MCF 10A (cell line): Measurements from ENCODE around the gene NAP1L4. TPM values are rescaled to one million over a fixed set of nuclear protein-coding genes. Genes with fewer than 3 reads are reported as not detected.
A peak's percentile ranks its signal among the peaks of the same experiment; 100 is the strongest.

Source experiments
- BruUV-seq: library from RNA; stranded (reverse); fragments of 400-500 nt; replicated peaks from 2 replicates; lab custom pipeline; 2021; lab: Mats Ljungman, UMichigan
- CTCF ChIA-PET: fragments of 300-600 bp; sonication (Branson Sonifier 250); formaldehyde crosslinking; extraction: SDS; loops from one replicate; lab custom pipeline; 2021; ENCODE audit warnings: antibody characterized with exemption, inconsistent platforms; lab: Yijun Ruan, JAX
- POLR2A ChIA-PET: fragments of 300-600, 350-650 bp; sonication (Branson Sonifier 250); formaldehyde crosslinking; extraction: SDS; loops from one replicate; lab custom pipeline; 2020; ENCODE audit warnings: antibody characterized with exemption, inconsistent platforms; lab: Yijun Ruan, JAX
- DNase-seq: peaks from one replicate; pipeline ENCODE4 v3.0.0-alpha.2; 2018; ENCODE audit not compliant: unreplicated experiment
- H3K27ac Mint-ChIP-seq: one replicate; pipeline ENCODE4 v1.8.0; 2022; ENCODE audit warnings: mild to moderate bottlenecking, low read depth, mixed read lengths; ENCODE audit not compliant: unreplicated experiment
- H3K27me3 Mint-ChIP-seq: one replicate; pipeline ENCODE4 v1.8.0; 2022; ENCODE audit warnings: mixed read lengths; ENCODE audit not compliant: insufficient read depth, unreplicated experiment
- H3K36me3 Mint-ChIP-seq: one replicate; pipeline ENCODE4 v1.8.0; 2022; ENCODE audit warnings: mild to moderate bottlenecking, moderate library complexity, mixed read lengths; ENCODE audit not compliant: insufficient read depth, unreplicated experiment
- H3K4me1 Mint-ChIP-seq: one replicate; pipeline ENCODE4 v1.8.0; 2022; ENCODE audit warnings: mixed read lengths; ENCODE audit not compliant: insufficient read depth, unreplicated experiment
- H3K4me3 Mint-ChIP-seq: one replicate; pipeline ENCODE4 v1.8.0; 2022; ENCODE audit warnings: mild to moderate bottlenecking, moderate library complexity, mixed read lengths; ENCODE audit not compliant: unreplicated experiment
- H3K9me3 Mint-ChIP-seq: one replicate; pipeline ENCODE4 v1.8.0; 2022; ENCODE audit warnings: mixed read lengths; ENCODE audit not compliant: unreplicated experiment
- CTCF ChIP-seq: fragments of 200-600 bp; IDR thresholded peaks from one replicate; pipeline ENCODE4 v1.8.0; 2022; ENCODE audit warnings: antibody characterized with exemption, mild to moderate bottlenecking; ENCODE audit not compliant: unreplicated experiment
- intact Hi-C: fragments of 100-400 bp; cut with micrococcal nuclease; formaldehyde crosslinking; loops from 2 replicates; pipeline ENCODE4 v1.14.1; 2022
- total RNA-seq: library from RNA; stranded (reverse); gene quantifications from 2 replicates; pipeline ENCODE4 v1.2.3, GENCODE V29; 2022

NAP1L4 gene
- total RNA-seq, 1 experiment from 2014 or later: 103 TPM

GRCh38 chr11:3022300-3022967 is 30.3 kb upstream of the NAP1L4 start:
- H3K4me1 Mint-ChIP-seq: peaks cover 20% of the 10 kb centered on the region
- no TSS peak for BruUV-seq
- no peak overlapping the region for H3K4me3 Mint-ChIP-seq
- intact Hi-C loops: no loop called here
- H3K27ac Mint-ChIP-seq: peak overlapping the region; percentile 46
- H3K27me3 Mint-ChIP-seq: no peaks in the 10 kb centered on the region
- TF ChIP-seq CTCF: no peak
- ChIA-PET POLR2A (interaction anchor here (0.8 to 2.4 kb wide), 12 partner anchors 9 to 102 kb away, joined by 3 to 10 read pairs (median 6); partner anchors contain the start of gene NAP1L4), CTCF (interaction anchor here (0.5 to 3.4 kb wide), 12 partner anchors 15 to 196 kb away, joined by 3 to 21 read pairs (median 4); partner anchors contain the start of gene CARS1)
- H3K36me3 Mint-ChIP-seq: peaks cover 90% of the 10 kb centered on the region
- no peaks in the 10 kb centered on the region for H3K9me3 Mint-ChIP-seq
- peak; percentile 64 for DNase-seq

DNA sequence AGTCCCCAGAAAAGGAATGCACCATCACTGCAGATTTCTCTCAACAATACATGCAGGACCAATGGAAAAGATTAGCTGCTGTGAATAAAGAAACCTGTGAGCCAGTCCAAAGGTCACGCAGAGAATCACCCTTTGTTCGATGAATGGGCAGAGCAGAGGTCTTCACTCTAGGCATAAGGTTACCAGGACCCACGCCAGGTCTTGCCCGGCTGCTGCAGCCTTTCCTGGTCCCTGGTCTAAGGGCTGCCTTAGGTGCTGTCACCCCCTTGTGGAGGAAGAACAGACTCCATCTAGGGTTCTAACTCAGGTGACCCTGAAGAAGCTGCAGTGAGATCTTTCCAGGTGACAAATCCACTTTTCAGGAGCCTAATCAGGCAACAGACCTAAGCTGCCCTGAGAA is 29.0 kb upstream of the NAP1L4 start:
- ChIA-PET POLR2A (interaction anchor here (1.4 to 1.7 kb wide), 3 partner anchors 20 to 63 kb away, joined by 3 to 8 read pairs (median 3); no protein-coding TSS in a partner anchor), CTCF (interaction anchor here (0.6 to 2.4 kb wide), 29 partner anchors 9 to 488 kb away, joined by 3 to 40 read pairs (median 4); no protein-coding TSS in a partner anchor)
- Mint-ChIP-seq H3K36me3 (peaks cover 89% of the 10 kb centered on the region), H3K4me1 (peaks cover 20% of the 10 kb centered on the region), H3K27ac (no peak overlapping the region), H3K9me3 (no peaks in the 10 kb centered on the region), H3K27me3 (no peaks in the 10 kb centered on the region), H3K4me3 (no peak overlapping the region)
- no TSS peak for BruUV-seq
- peak; percentile 62 for DNase-seq
- intact Hi-C loops: no loop called here
- TF ChIP-seq CTCF: peak; percentile 29

DNA sequence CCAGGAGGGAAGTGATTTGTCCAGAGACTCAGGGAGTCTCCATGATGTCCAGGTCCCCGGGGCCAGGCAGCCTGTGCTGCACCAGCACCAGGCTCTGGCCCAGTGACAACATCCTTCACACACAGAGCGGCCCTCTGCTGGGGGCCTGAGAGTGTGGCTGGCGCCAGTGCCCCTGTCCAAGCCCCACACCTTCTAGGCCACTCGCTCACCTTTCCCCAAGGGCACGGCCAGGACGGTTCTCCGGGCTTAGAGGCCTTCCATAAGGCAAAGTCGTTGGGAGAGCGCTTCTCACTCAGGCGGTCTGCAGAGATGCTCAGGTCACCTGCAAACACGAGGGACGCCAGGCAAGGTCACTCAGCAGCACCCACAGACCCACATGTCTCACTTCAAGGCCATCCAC is 27.9 kb upstream of the NAP1L4 start:
- Mint-ChIP-seq H3K27me3 (no peaks in the 10 kb centered on the region), H3K4me1 (peaks cover 20% of the 10 kb centered on the region), H3K27ac (no peak overlapping the region), H3K4me3 (no peak overlapping the region), H3K36me3 (peaks cover 89% of the 10 kb centered on the region), H3K9me3 (no peaks in the 10 kb centered on the region)
- POLR2A ChIA-PET: interaction anchor here (1.7 kb wide), 1 partner anchor 38 kb away, joined by 8 read pairs; no protein-coding TSS in a partner anchor
- CTCF ChIA-PET: interaction anchor here (0.6 to 2.4 kb wide), 16 partner anchors 11 to 486 kb away, joined by 3 to 40 read pairs (median 4); no protein-coding TSS in a partner anchor
- no peak for TF ChIP-seq CTCF
- intact Hi-C loops: no loop called here
- DNase-seq: no peak
- BruUV-seq: no TSS peak

DNA sequence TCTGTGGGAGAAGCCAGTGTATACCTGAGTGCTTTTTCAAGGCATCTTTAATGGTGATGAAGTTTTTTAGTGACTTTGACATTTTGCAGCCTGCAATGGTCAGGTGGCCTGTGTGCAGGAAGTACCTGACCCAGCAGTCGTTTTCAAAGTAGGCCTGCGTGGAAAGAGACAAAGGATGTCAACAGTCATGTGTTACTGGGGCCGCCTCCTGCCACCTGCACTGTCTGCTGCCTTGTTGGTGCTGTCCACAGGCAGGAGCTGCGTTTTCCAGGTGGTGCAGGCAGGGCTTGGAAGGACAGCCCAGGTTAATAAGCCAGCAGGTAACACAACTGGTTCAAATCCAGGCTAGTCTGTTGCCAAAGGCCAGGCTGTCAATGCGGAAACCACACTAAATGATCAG is 26.5 kb upstream of the NAP1L4 start:
- DNase-seq: no peak
- H3K4me1 Mint-ChIP-seq: peaks cover 16% of the 10 kb centered on the region
- no peaks in the 10 kb centered on the region for H3K9me3 Mint-ChIP-seq
- ChIA-PET POLR2A (no interaction called here), CTCF (no interaction called here)
- no peak overlapping the region for H3K27ac Mint-ChIP-seq
- H3K4me3 Mint-ChIP-seq: no peak overlapping the region
- BruUV-seq: no TSS peak
- peaks cover 85% of the 10 kb centered on the region for H3K36me3 Mint-ChIP-seq
- no peaks in the 10 kb centered on the region for H3K27me3 Mint-ChIP-seq
- intact Hi-C loops: no loop called here
- TF ChIP-seq CTCF: no peak
